ENCODE measurements around the gene PAF1. TPM values are rescaled to one million over a fixed set of nuclear protein-coding genes. Genes with fewer than 3 reads are reported as not detected.

PAF1 gene
- total and polyA plus RNA-seq, 2 donors (not counting 3 experiments of a cell fraction or from before 2014, with no cell fraction given) = 55.1 to 90.8 TPM

- ChIA-PET POLR2A (interaction anchor here (0.7 to 2.4 kb wide), 4 partner anchors 11 to 27 kb away, joined by 3 to 10 read pairs (median 3); partner anchors contain the start of genes MED29, PAF1 and RPS16), CTCF (interaction anchor here (2.3 to 5.0 kb wide), 2 partner anchors 11 to 17 kb away, joined by 6 to 42 read pairs; partner anchors contain the start of genes MED29 and PAF1)
- Histone ChIP-seq H3K4me1 (ENCODE audit: control insufficient read depth, extremely low read depth, insufficient read depth, low read length) (peaks cover 45% of the 10 kb centered on the region), H3K4me3 (replicated peaks in 1 of 3; ENCODE audit: insufficient read depth in 1 of 3, low read depth in 1 of 3, low read length in 3 of 3) (peak overlapping the region in 2 of 3 experiments; percentile 24 to 71), H3K36me3 (ENCODE audit: control insufficient read depth in 2 of 2, extremely low read depth in 1 of 2, insufficient read depth in 2 of 2, low read length in 2 of 2) (no peaks in the 10 kb centered on the region), H3K9ac (replicated peaks; ENCODE audit: extremely low read depth, insufficient read depth, low read length) (peak overlapping the region; percentile 92), H3K27ac (ENCODE audit: insufficient read depth, low read depth, low read length) (peak overlapping the region; percentile 32), H3K79me2 (ENCODE audit: control insufficient read depth, insufficient read depth, low read length) (peaks cover 25% of the 10 kb centered on the region), H3K27me3 (ENCODE audit: control insufficient read depth in 2 of 2, insufficient read depth in 2 of 2, low read length in 2 of 2) (no peaks in the 10 kb centered on the region), H3K9me1 (replicated peaks; ENCODE audit: control insufficient read depth, extremely low read depth, insufficient read depth, low read length) (no peaks in the 10 kb centered on the region), H2AFZ (ENCODE audit: low read depth, low read length) (no peak overlapping the region), H3K4me2 (ENCODE audit: insufficient read depth, low read length) (peak overlapping the region; percentile 82), H3K9me3 (replicated peaks; ENCODE audit: control insufficient read depth, insufficient read depth, low read length) (no peaks in the 10 kb centered on the region), H4K20me1 (replicated peaks; ENCODE audit: control insufficient read depth, extremely low read depth, insufficient read depth, low read length) (no peaks in the 10 kb centered on the region)
- FAIRE-seq = no peak
- TF ChIP-seq GATA2 (IDR thresholded peaks at IDR 0.05; ENCODE audit: insufficient read depth, insufficient read length, low read depth, low read length) (no peak), EZH2 (IDR thresholded peaks at IDR 0.05; ENCODE audit: borderline replicate concordance, low read depth, low read length, severe bottlenecking) (no peak), MAX (IDR thresholded peaks at IDR 0.05; ENCODE audit: insufficient read depth, insufficient read length) (no peak)
- no TSS peak for BruUV-seq (replicated peaks)
- DNase-seq (ENCODE audit: low read depth, low spot score) = peak; percentile 32
- intact Hi-C loops (cut with micrococcal nuclease) (no loop called here), dilution Hi-C loops (cut with MboI; ENCODE audit: extremely low pct_ligation_motif_present, low sequenced_read_pairs) (no loop called here)
These were observed 17.7 kb upstream of the PAF1 start for GRCh38 chr19:39408392-39409207.

GRCh38 chr19:39407660-39408391 lies 16.9 kb upstream of the PAF1 start:
- Histone ChIP-seq H3K9me3 (replicated peaks; ENCODE audit: control insufficient read depth, insufficient read depth, low read length) (no peaks in the 10 kb centered on the region), H3K36me3 (ENCODE audit: control insufficient read depth in 2 of 2, extremely low read depth in 1 of 2, insufficient read depth in 2 of 2, low read length in 2 of 2) (no peaks in the 10 kb centered on the region), H3K9ac (replicated peaks; ENCODE audit: extremely low read depth, insufficient read depth, low read length) (peak overlapping the region; percentile 92), H3K79me2 (ENCODE audit: control insufficient read depth, insufficient read depth, low read length) (peaks cover 22% of the 10 kb centered on the region), H3K27me3 (ENCODE audit: control insufficient read depth in 2 of 2, insufficient read depth in 2 of 2, low read length in 2 of 2) (no peaks in the 10 kb centered on the region), H3K4me1 (ENCODE audit: control insufficient read depth, extremely low read depth, insufficient read depth, low read length) (peaks cover 52% of the 10 kb centered on the region), H3K4me3 (replicated peaks in 1 of 3; ENCODE audit: insufficient read depth in 1 of 3, low read depth in 1 of 3, low read length in 3 of 3) (peak overlapping the region; percentile 71 to 96 (median 88)), H2AFZ (ENCODE audit: low read depth, low read length) (no peak overlapping the region), H3K27ac (ENCODE audit: insufficient read depth, low read depth, low read length) (peak overlapping the region; percentile 83), H4K20me1 (replicated peaks; ENCODE audit: control insufficient read depth, extremely low read depth, insufficient read depth, low read length) (no peaks in the 10 kb centered on the region), H3K4me2 (ENCODE audit: insufficient read depth, low read length) (peak overlapping the region; percentile 83), H3K9me1 (replicated peaks; ENCODE audit: control insufficient read depth, extremely low read depth, insufficient read depth, low read length) (no peaks in the 10 kb centered on the region)
- no peak for TF ChIP-seq JUN (IDR thresholded peaks at IDR 0.05; ENCODE audit: borderline replicate concordance, insufficient read depth, insufficient read length, low read depth)
- TF ChIP-seq EZH2 (IDR thresholded peaks at IDR 0.05; ENCODE audit: borderline replicate concordance, low read depth, low read length, severe bottlenecking) = no peak
- TF ChIP-seq POLR2AphosphoS5 (IDR thresholded peaks at IDR 0.05; ENCODE audit: insufficient read depth, low read depth, low read length) = no peak
- TF ChIP-seq MAX (IDR thresholded peaks at IDR 0.05; ENCODE audit: insufficient read depth, insufficient read length) = no peak
- CTCF ChIA-PET = interaction anchor here (2.3 to 5.0 kb wide), 2 partner anchors 11 to 17 kb away, joined by 6 to 42 read pairs; partner anchors contain the start of genes MED29 and PAF1
- POLR2A ChIA-PET = interaction anchor here (0.7 to 2.4 kb wide), 3 partner anchors 10 to 28 kb away, joined by 3 to 10 read pairs (median 3); partner anchors contain the start of genes MED29, PAF1 and RPS16
- intact Hi-C loops (cut with micrococcal nuclease) = no loop called here
- FAIRE-seq (peak; percentile 8), DNase-seq (ENCODE audit: low read depth, low spot score) (no peak)
- dilution Hi-C loops (cut with MboI; ENCODE audit: extremely low pct_ligation_motif_present, low sequenced_read_pairs) = no loop called here
- BruUV-seq (replicated peaks) = no TSS peak

Measured in endothelial cell of umbilical vein (primary cell).